ENCODE results near the gene CPM.

CPM gene

DNA sequence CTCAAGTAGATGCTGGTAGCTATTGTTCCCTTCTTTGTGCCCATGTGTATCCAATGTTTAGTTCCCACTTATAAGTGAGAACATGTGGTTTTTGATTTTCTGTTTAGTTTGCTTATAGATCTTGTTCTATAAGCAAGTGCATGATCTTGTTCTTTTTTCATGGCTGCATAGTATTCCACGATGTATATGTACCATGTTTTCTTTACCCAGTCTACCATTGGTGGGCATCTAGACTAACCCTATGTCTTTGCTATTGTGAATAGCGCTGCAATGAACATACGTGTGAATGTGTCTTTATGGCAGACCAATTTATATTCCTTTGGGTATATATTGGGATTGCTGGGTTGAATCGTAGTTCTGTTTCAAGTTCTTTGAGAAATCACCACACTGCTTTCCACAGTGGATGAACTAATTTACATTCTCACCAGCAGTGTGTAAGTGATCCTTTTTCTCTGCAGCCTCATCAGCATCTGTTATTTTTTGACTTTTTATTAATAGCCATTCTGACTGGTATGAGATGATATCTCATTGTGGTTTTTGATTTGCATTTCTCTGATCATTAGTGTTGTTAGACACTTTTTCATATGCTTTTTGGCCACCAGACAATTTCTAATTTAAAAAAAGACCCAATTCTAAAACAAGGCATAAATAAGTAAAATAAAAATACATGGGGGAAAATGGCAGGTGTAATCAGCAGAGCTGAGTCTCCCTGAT is 50.6 kb downstream of the CPM start:
- H3K4me3 ChIP-seq, result no peak overlapping the region
- H3K9me3 ChIP-seq, result no peaks in the 10 kb centered on the region
- no peak for DNase-seq
- intact Hi-C loops (cut with DNase I; ENCODE audit: low total_unique reads), result no loop called here
- H3K4me1 ChIP-seq, result no peaks in the 10 kb centered on the region
- no peaks in the 10 kb centered on the region for H3K27me3 ChIP-seq
- no peaks in the 10 kb centered on the region for H3K36me3 ChIP-seq
- TF ChIP-seq, protein P1, sequence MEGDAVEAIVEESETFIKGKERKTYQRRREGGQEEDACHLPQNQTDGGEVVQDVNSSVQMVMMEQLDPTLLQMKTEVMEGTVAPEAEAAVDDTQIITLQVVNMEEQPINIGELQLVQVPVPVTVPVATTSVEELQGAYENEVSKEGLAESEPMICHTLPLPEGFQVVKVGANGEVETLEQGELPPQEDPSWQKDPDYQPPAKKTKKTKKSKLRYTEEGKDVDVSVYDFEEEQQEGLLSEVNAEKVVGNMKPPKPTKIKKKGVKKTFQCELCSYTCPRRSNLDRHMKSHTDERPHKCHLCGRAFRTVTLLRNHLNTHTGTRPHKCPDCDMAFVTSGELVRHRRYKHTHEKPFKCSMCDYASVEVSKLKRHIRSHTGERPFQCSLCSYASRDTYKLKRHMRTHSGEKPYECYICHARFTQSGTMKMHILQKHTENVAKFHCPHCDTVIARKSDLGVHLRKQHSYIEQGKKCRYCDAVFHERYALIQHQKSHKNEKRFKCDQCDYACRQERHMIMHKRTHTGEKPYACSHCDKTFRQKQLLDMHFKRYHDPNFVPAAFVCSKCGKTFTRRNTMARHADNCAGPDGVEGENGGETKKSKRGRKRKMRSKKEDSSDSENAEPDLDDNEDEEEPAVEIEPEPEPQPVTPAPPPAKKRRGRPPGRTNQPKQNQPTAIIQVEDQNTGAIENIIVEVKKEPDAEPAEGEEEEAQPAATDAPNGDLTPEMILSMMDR (IDR thresholded peaks at IDR 0.05), result no peak
- no peak overlapping the region for H3K27ac ChIP-seq

DNA sequence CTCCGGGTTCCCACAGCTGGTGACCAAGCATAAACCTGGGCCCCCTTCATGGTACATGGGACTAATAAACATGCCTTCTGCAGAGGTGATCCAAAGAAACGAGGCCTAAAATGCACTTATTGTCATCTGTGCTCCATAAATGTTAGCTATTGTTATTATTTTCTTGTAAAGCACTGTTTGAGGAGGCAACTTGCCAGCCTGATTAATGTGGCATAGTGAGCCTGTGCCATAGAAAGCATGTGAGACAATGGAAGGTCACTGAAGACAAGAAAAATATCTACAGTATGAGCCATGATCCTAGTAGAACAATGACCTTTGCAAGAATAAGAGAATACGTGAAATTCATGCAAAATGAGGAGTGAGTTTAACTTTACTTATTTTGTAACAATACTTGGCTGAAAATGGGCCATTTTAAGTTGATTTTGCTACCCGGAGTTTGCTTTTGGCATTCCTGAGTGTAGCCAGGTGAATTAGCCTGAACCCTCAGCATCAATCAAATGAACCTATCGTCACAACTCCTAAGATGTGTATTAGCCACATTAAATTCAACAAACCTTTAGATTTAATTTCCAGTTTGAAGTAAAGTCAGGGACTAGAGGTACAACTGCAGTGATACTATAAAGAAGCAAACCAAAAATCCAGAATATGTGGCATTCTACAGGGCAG is 52.2 kb downstream of the CPM start:
- H3K36me3 ChIP-seq, result no peaks in the 10 kb centered on the region
- no peak for DNase-seq
- no peaks in the 10 kb centered on the region for H3K27me3 ChIP-seq
- no peak overlapping the region for H3K27ac ChIP-seq
- H3K9me3 ChIP-seq, result no peaks in the 10 kb centered on the region
- intact Hi-C loops (cut with DNase I; ENCODE audit: low total_unique reads), result no loop called here
- H3K4me3 ChIP-seq, result no peak overlapping the region
- H3K4me1 ChIP-seq, result no peaks in the 10 kb centered on the region
- TF ChIP-seq, protein P1 (IDR thresholded peaks at IDR 0.05), result no peak

DNA sequence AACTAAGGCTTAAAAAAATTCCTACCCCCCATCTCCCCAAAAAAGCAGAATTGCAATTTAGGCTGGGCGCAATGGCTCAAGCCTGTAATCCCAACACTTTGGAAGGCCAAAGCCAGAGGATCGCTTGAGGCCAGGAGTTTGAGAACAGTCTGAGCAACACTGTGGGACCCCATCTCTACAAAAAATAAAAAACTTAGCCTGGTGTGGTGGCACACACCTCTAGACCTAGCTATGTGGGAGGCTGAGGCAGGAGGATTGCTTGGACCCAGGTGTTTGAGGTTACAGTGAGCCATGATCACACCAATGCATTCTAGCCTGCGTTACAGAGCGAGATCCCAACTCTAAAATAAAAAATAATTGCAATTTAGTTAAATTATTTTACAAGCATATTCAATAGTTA is 54.1 kb downstream of the CPM start:
- Histone ChIP-seq H3K4me3 (no peak overlapping the region), H3K27ac (no peak overlapping the region), H3K27me3 (no peaks in the 10 kb centered on the region), H3K9me3 (no peaks in the 10 kb centered on the region), H3K36me3 (no peaks in the 10 kb centered on the region), H3K4me1 (no peaks in the 10 kb centered on the region)
- intact Hi-C loops (cut with DNase I; ENCODE audit: low total_unique reads), result no loop called here
- no peak for DNase-seq
- TF ChIP-seq, protein P1 (IDR thresholded peaks at IDR 0.05), result no peak

DNA sequence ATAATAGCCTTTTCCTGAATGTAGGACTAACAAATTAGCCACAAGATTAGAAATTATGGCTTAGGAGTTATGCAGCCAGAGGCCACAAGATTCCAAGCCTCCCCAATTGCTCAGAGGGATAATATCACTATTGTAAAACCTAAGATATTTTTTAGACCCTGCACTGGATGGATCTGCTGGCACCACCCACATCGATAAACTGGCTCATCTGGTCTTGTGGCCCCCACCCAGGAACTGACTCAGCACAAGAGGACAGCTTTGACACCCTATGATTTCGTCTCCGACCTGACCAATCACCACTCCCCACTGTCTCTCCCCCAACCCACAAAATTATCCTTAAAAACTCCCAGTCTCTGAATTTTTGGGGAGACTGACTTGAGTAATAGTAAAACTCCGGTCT is 54.7 kb downstream of the CPM start:
- TF ChIP-seq, protein P1 (IDR thresholded peaks at IDR 0.05), result no peak
- H3K36me3 ChIP-seq, result no peaks in the 10 kb centered on the region
- intact Hi-C loops (cut with DNase I; ENCODE audit: low total_unique reads), result no loop called here
- H3K27me3 ChIP-seq, result no peaks in the 10 kb centered on the region
- no peaks in the 10 kb centered on the region for H3K4me1 ChIP-seq
- H3K27ac ChIP-seq, result no peak overlapping the region
- no peak overlapping the region for H3K4me3 ChIP-seq
- DNase-seq, result no peak
- H3K9me3 ChIP-seq, result no peaks in the 10 kb centered on the region

DNA sequence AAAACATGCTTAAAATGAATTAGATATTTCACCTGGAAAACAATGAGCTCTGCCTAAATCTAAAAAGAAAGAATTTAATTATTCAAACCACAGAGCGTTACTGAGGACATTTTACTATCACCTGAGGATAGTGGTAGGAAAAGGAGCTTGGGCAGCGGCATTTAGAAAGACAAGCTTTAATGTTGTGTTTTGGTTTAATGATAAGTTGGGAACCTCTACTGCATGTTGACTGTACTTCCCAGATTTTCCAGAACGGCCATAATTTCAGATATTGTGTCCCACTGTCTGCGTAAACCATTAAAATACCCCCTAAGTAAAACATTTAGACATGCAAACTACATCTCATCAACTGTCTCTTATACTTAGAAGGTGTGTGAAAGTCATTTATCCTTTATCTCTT is 55.4 kb downstream of the CPM start:
- TF ChIP-seq, protein P1 (IDR thresholded peaks at IDR 0.05), result no peak
- Histone ChIP-seq H3K27me3 (no peaks in the 10 kb centered on the region), H3K36me3 (no peaks in the 10 kb centered on the region), H3K9me3 (no peaks in the 10 kb centered on the region), H3K4me3 (no peak overlapping the region), H3K4me1 (no peaks in the 10 kb centered on the region), H3K27ac (no peak overlapping the region)
- DNase-seq, result no peak
- intact Hi-C loops (cut with DNase I; ENCODE audit: low total_unique reads), result no loop called here
